DND-41 (cell line): ENCODE measurements around the gene APOBEC3H.

ENCODE experiments used
- EZH2 ChIP-seq: IDR thresholded peaks from 3 replicates; pipeline ENCODE4 v1.6.1; 2012; ENCODE audit warnings: borderline replicate concordance, low read depth, mild to moderate bottlenecking, moderate library complexity, low read length, inconsistent platforms; ENCODE audit not compliant: severe bottlenecking
- TF ChIP-seq, protein P1 (sequence below): IDR thresholded peaks from 2 replicates; pipeline ENCODE4 v1.5.1; 2012; ENCODE audit warnings: borderline replicate concordance, low read length, moderate library complexity, mild to moderate bottlenecking; ENCODE audit not compliant: poor library complexity, severe bottlenecking; ENCODE audit errors: extremely low read depth

- TF ChIP-seq, protein P1, sequence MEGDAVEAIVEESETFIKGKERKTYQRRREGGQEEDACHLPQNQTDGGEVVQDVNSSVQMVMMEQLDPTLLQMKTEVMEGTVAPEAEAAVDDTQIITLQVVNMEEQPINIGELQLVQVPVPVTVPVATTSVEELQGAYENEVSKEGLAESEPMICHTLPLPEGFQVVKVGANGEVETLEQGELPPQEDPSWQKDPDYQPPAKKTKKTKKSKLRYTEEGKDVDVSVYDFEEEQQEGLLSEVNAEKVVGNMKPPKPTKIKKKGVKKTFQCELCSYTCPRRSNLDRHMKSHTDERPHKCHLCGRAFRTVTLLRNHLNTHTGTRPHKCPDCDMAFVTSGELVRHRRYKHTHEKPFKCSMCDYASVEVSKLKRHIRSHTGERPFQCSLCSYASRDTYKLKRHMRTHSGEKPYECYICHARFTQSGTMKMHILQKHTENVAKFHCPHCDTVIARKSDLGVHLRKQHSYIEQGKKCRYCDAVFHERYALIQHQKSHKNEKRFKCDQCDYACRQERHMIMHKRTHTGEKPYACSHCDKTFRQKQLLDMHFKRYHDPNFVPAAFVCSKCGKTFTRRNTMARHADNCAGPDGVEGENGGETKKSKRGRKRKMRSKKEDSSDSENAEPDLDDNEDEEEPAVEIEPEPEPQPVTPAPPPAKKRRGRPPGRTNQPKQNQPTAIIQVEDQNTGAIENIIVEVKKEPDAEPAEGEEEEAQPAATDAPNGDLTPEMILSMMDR = no peak
- no peak for TF ChIP-seq EZH2
Measured at GRCh38 chr22:39123751-39124581, 26.9 kb downstream of the APOBEC3H start.
